Esophagus muscularis mucosa (tissue), 4 donors: ENCODE results near the gene C8G.

Experiments used
- EP300 ChIP-seq: sonication (generic); formaldehyde crosslinking; IDR thresholded peaks from one replicate; pipeline ENCODE4 v1.6.1; 2017; ENCODE audit warnings: antibody characterized with exemption
- POLR2A ChIP-seq: fragments of 450-650 bp; IDR thresholded peaks from one replicate; pipeline ENCODE4 v1.6.1; 2017; ENCODE audit warnings: antibody characterized with exemption, moderate library complexity, mild to moderate bottlenecking, low read depth
- POLR2AphosphoS5 ChIP-seq, 2 donors: sonication (generic); formaldehyde crosslinking; IDR thresholded peaks; one replicate each; pipeline ENCODE4 v1.6.1; 2017; ENCODE audit warnings: antibody characterized with exemption in 2 of 2
- TF ChIP-seq, protein P1 (sequence below), 3 experiments: fragments of 200-600 bp in 2 of 3; fragments of 450-650 bp in 1 of 3; sonication (generic) in 2 of 3; IDR thresholded peaks; one replicate each; pipeline ENCODE4 v1.5.1; 2017 to 2019; ENCODE audit warnings: antibody characterized with exemption in 3 of 3, mild to moderate bottlenecking in 2 of 3, moderate library complexity in 1 of 3

DNA sequence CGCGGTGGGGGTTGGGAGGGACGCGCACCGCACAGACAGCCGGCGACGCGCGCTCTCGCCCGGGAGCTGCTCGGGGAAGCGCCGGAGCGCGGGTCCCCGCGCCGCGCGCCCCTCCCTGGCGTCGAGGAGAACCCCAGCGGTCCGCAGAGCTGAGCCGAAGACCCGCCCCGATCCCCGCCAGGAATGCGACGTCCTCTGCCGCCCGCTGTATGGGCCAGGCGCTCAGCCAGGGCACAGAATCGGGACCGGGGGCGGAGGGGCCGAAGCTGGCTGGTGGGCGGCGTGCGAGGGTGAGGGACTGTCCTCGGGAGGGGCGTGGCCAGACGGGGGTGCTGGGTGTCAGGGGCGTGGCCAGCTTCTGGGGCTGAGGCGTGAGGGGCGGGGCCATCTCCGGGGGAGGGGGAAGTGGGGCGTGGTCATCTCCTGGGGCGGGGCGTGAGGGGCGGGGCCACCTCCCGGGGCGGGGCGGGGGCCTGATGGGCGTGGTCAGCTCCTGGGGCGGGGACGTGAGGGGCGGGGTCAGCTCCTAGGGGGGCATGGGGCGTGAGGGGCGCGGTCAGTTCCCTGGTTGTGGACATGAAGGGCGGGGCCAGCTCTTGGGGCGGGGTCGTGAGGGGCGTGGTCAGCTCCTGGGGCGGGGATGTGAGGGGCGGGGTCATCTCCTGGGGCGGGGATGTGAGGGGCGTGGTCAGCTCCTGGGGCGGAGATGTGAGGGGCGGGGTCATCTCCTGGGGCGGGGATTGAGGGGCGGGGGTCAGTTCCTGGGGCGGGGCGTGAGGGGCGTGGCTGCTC, 33.2 kb downstream of the C8G start:
- TF ChIP-seq EP300 (no peak), POLR2AphosphoS5 (IDR thresholded peaks at IDR 0.05) (no peak), POLR2A (no peak)
- TF ChIP-seq, protein P1, sequence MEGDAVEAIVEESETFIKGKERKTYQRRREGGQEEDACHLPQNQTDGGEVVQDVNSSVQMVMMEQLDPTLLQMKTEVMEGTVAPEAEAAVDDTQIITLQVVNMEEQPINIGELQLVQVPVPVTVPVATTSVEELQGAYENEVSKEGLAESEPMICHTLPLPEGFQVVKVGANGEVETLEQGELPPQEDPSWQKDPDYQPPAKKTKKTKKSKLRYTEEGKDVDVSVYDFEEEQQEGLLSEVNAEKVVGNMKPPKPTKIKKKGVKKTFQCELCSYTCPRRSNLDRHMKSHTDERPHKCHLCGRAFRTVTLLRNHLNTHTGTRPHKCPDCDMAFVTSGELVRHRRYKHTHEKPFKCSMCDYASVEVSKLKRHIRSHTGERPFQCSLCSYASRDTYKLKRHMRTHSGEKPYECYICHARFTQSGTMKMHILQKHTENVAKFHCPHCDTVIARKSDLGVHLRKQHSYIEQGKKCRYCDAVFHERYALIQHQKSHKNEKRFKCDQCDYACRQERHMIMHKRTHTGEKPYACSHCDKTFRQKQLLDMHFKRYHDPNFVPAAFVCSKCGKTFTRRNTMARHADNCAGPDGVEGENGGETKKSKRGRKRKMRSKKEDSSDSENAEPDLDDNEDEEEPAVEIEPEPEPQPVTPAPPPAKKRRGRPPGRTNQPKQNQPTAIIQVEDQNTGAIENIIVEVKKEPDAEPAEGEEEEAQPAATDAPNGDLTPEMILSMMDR (IDR thresholded peaks at IDR 0.05) = no peak
